HepG2 (cell line): ENCODE results near the gene ENKUR. TPM values are rescaled to one million over a fixed set of nuclear protein-coding genes. Genes with fewer than 3 reads are reported as not detected.
A peak's percentile ranks its signal among the peaks of the same experiment; 100 is the strongest.

Experiments used
- ATAC-seq: fragments of 200-7000 bp; cut with Tn5 transposase; 3 replicates; pipeline ENCODE4 v1.9.1; 2020; ENCODE audit warnings: mild to moderate bottlenecking, moderate library complexity
- BruUV-seq: library from RNA; stranded (reverse); fragments of 400-500 nt; replicated peaks from 2 replicates; lab custom pipeline; 2021; lab: Mats Ljungman, UMichigan
- CTCF ChIA-PET: fragments of 300-600 bp; formaldehyde crosslinking; extraction: SDS; loops from one replicate; lab custom pipeline; 2021; ENCODE audit warnings: low total read pairs, inconsistent platforms, low intra/inter-chr PET ratio; lab: Yijun Ruan, JAX
- POLR2A ChIA-PET: fragments of 350-600 bp; sonication (Branson Sonifier 250); formaldehyde crosslinking; loops from one replicate; lab custom pipeline; 2020; ENCODE audit warnings: antibody characterized with exemption, inconsistent platforms; lab: Yijun Ruan, JAX
- DNase-seq: peaks from one replicate; pipeline ENCODE4 v3.0.0-alpha.2; 2015; ENCODE audit warnings: low spot score
- FAIRE-seq: peaks from 3 replicates; lab custom pipeline; 2011; peaks lifted over from hg19 to GRCh38; lab: Jason Lieb, UNC
- H2AFZ ChIP-seq: one replicate; pipeline ENCODE4 v1.6.1; 2011; ENCODE audit warnings: low read length, inconsistent platforms
- H3K27ac ChIP-seq: fragments of 300-600 bp; 3 replicates; pipeline ENCODE4 v1.8.0; 2011; ENCODE audit warnings: mixed run types, mild to moderate bottlenecking, mixed read lengths, low read length, inconsistent platforms; ENCODE audit not compliant: insufficient read depth; ENCODE audit errors: extremely low read length
- H3K27me3 ChIP-seq, 2 experiments: fragments of 200-600 bp in 1 of 2; 2 replicates in 1 of 2; 3 replicates in 1 of 2; pipeline versions ENCODE4 v1.6.0 to v1.8.0; 2011; ENCODE audit warnings: low read length in 2 of 2, mild to moderate bottlenecking in 2 of 2, moderate library complexity in 2 of 2, inconsistent platforms in 1 of 2; ENCODE audit not compliant: insufficient read depth in 2 of 2, control insufficient read depth in 1 of 2
- H3K36me3 ChIP-seq, 2 experiments: fragments of 200-600 bp in 1 of 2; replicated peaks in 1 of 2; 2 replicates in 1 of 2; 3 replicates in 1 of 2; pipeline versions ENCODE4 v1.5.1 to v1.8.0; 2011; ENCODE audit warnings: low read length in 2 of 2, inconsistent platforms in 1 of 2; ENCODE audit not compliant: insufficient read depth in 2 of 2, control insufficient read depth in 1 of 2
- H3K4me1 ChIP-seq: 2 replicates; pipeline ENCODE4 v1.5.1; 2012; ENCODE audit warnings: low read length, inconsistent platforms; ENCODE audit not compliant: insufficient read depth
- H3K4me2 ChIP-seq: 2 replicates; pipeline ENCODE4 v1.6.0; 2011; ENCODE audit warnings: low read depth, low read length, inconsistent platforms
- H3K4me3 ChIP-seq, 3 experiments: fragments of 200-600 bp in 1 of 3; sonication (generic), shearing (Covaris generic) in 1 of 3; replicated peaks in 1 of 3; 2 replicates each; pipeline ENCODE4 v1.5.1; 2011 to 2016; ENCODE audit warnings: low read length in 3 of 3, inconsistent platforms in 2 of 3, low read depth in 2 of 3, mild to moderate bottlenecking in 2 of 3, control low read depth in 1 of 3, mixed read lengths in 1 of 3; ENCODE audit not compliant: insufficient read depth in 1 of 3
- H3K79me2 ChIP-seq: one replicate; pipeline ENCODE4 v1.6.1; 2011; ENCODE audit warnings: low read length, inconsistent platforms; ENCODE audit not compliant: insufficient read depth
- H3K9ac ChIP-seq: 2 replicates; pipeline ENCODE4 v1.6.0; 2011; ENCODE audit warnings: mild to moderate bottlenecking, low read depth, low read length, inconsistent platforms; ENCODE audit not compliant: insufficient read depth
- H3K9me3 ChIP-seq: 2 replicates; pipeline ENCODE4 v1.5.1; 2012; ENCODE audit warnings: mild to moderate bottlenecking, low read length
- H4K20me1 ChIP-seq: 2 replicates; pipeline ENCODE4 v1.6.0; 2011; ENCODE audit warnings: inconsistent platforms, mild to moderate bottlenecking, low read length, moderate library complexity; ENCODE audit not compliant: insufficient read depth
- EHMT2 ChIP-seq: fragments of 200-600 bp; sonication (generic); IDR thresholded peaks from 2 replicates; pipeline ENCODE4 v1.7.0; 2017; ENCODE audit warnings: antibody characterized with exemption, low read depth, low read length, borderline replicate concordance
- ELF1 ChIP-seq: sonication (generic); formaldehyde crosslinking; IDR thresholded peaks from 2 replicates; pipeline ENCODE4 v1.4.0; 2020; ENCODE audit warnings: missing genetic modification reagents
- GATAD1 ChIP-seq: IDR thresholded peaks from 2 replicates; pipeline ENCODE4 v1.6.1; 2016; ENCODE audit warnings: missing genetic modification reagents, missing compliant biosample characterization
- KDM3A ChIP-seq: IDR thresholded peaks from 2 replicates; pipeline ENCODE4 v1.6.1; 2018; ENCODE audit warnings: low read depth, missing compliant biosample characterization
- PHF20 ChIP-seq: sonication (generic); formaldehyde crosslinking; IDR thresholded peaks from 2 replicates; pipeline ENCODE4 v1.5.0; 2020; ENCODE audit warnings: mild to moderate bottlenecking, missing genetic modification reagents
- STAT5B ChIP-seq: sonication (generic); formaldehyde crosslinking; IDR thresholded peaks from 2 replicates; pipeline ENCODE4 v1.4.0; 2020; ENCODE audit warnings: missing genetic modification reagents
- TMF1 ChIP-seq: sonication (generic); formaldehyde crosslinking; IDR thresholded peaks from 2 replicates; pipeline ENCODE4 v1.8.1; 2022; ENCODE audit warnings: low read depth, missing genetic modification reagents
- ZNF296 ChIP-seq: sonication (generic); formaldehyde crosslinking; conservative IDR thresholded peaks from 2 replicates; pipeline ENCODE4 v1.5.0; 2020; ENCODE audit warnings: mild to moderate bottlenecking, missing genetic modification reagents
- ZNF337 ChIP-seq: sonication (generic); formaldehyde crosslinking; IDR thresholded peaks from 2 replicates; pipeline ENCODE4 v1.5.1; 2020; ENCODE audit warnings: missing genetic modification reagents, low read depth, mild to moderate bottlenecking, borderline replicate concordance
- ZNF678 ChIP-seq: sonication (generic); formaldehyde crosslinking; IDR thresholded peaks from 2 replicates; pipeline ENCODE4 v1.4.0; 2020; ENCODE audit warnings: mild to moderate bottlenecking, missing genetic modification reagents
- WGBS: methylation state at CpG from one replicate; pipeline ENCODE4 v1.1.6; 2017; ENCODE audit warnings: low lambda C conversion rate; 5-methylcytosine and 5-hydroxymethylcytosine counted together
- in situ Hi-C: cut with HindIII; loops from 2 replicates; pipeline ENCODE4 v1.10.0; 2017; ENCODE audit warnings: low pct_unique_long_range_greater_than_20kb; ENCODE audit not compliant: extremely low pct_ligation_motif_present
- intact Hi-C: fragments of 100-400 bp; cut with micrococcal nuclease; formaldehyde crosslinking; loops from one replicate; pipeline ENCODE4 v1.10.0; 2022; ENCODE audit not compliant: unreplicated experiment
- polyA plus RNA-seq, 8 experiments: library from polyadenylated mRNA; depleted of rRNA in 3 of 8; stranded (reverse) in 7 of 8; unstranded in 1 of 8; fragments of >200 nt; fragmentation: Illumina TruSeq in 4 of 8; extraction: Trizol in 4 of 8; gene quantifications; 2 replicates each; pipeline versions ENCODE4 v1.2.1 to v1.2.3, GENCODE V29; 2011 to 2016; ENCODE audit warnings: low read depth in 4 of 8, missing spikeins in 1 of 8, mixed read lengths in 1 of 8; ENCODE audit not compliant: insufficient read depth in 1 of 8
- total RNA-seq, 5 experiments: library from RNA; depleted of rRNA; stranded (reverse); fragments of >200 nt; fragmentation: Illumina TruSeq; extraction: Trizol; gene quantifications; 2 replicates each; pipeline ENCODE4 v1.2.3, GENCODE V29; 2016; ENCODE audit warnings: low read depth in 1 of 5
- TF ChIP-seq, protein P1 (sequence below): sonication (generic); formaldehyde crosslinking; IDR thresholded peaks from 2 replicates; pipeline ENCODE4 v1.4.0; 2020; ENCODE audit warnings: missing genetic modification reagents, low read depth, mild to moderate bottlenecking, borderline replicate concordance
- TF ChIP-seq, protein P2 (sequence below): sonication (generic); formaldehyde crosslinking; IDR thresholded peaks from 2 replicates; pipeline ENCODE4 v1.4.0; 2020; ENCODE audit warnings: missing genetic modification reagents
- TF ChIP-seq, protein P3 (sequence below): sonication (generic); formaldehyde crosslinking; IDR thresholded peaks from 2 replicates; pipeline ENCODE4 v1.5.0; 2020; ENCODE audit warnings: missing genetic modification reagents

The ENKUR gene
- total and polyA plus RNA-seq, 2 of the 13 experiments (the other 11 are each of a cell fraction or from before 2014, with no cell fraction given) = 0.15 TPM

DNA sequence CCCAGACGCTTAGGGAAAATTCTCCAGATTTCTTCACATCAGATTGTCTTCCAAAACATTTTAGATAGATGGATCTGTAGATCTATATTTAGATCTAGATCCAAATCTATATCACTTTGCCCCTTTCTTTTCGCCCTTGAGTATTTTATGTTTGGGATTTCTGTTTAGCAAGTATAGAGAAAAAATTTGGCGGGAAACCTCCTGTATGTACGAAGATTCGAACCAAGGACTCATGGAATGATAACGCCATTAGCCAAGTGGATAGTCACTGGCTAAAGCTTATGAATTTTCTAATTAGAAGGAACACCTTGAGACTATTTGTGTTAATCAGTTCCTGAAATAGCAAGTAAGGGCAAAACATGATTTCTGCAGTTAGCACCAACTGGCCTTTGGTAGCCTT lies 1.7 kb upstream of the ENKUR start:
- Histone ChIP-seq H3K4me1 (peaks cover 32% of the 10 kb centered on the region), H3K27me3 (no peaks in the 10 kb centered on the region), H3K9me3 (no peaks in the 10 kb centered on the region), H3K4me2 (peak overlapping the region; percentile 97), H2AFZ (no peak overlapping the region), H3K79me2 (no peaks in the 10 kb centered on the region), H3K36me3 (no peaks in the 10 kb centered on the region), H3K27ac (peak overlapping the region; percentile 100), H4K20me1 (no peaks in the 10 kb centered on the region), H3K9ac (peak overlapping the region; percentile 93), H3K4me3 (peak overlapping the region; percentile 64 to 84 (median 71); a peak in 5 of 6 replicates)
- 93% methylated on average over 6 of the region's 6 CpGs for WGBS
- in situ Hi-C loops = loop anchor here (5.0 to 10.0 kb wide), 2 partner anchors 45 to 293 kb away; partner anchors contain the start of gene ARHGAP21
- intact Hi-C loops = loop anchor here (2.0 to 5.0 kb wide), 4 partner anchors 45 to 375 kb away; partner anchors contain the start of gene ARHGAP21
- BruUV-seq = no TSS peak
- TF ChIP-seq KDM3A (CRISPR knock-in tag) (no peak), EHMT2 (0 out of 2 replicates have a peak, but pooled peaks have one; percentile 17)
- TF ChIP-seq, protein P1, sequence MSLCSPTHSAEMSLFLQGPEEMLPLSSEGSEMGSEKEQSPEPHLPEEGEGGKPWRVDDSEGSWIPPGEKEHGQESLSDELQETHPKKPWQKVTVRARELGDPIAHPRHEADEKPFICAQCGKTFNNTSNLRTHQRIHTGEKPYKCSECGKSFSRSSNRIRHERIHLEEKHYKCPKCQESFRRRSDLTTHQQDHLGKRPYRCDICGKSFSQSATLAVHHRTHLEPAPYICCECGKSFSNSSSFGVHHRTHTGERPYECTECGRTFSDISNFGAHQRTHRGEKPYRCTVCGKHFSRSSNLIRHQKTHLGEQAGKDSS = no peak
- TF ChIP-seq, protein P2, sequence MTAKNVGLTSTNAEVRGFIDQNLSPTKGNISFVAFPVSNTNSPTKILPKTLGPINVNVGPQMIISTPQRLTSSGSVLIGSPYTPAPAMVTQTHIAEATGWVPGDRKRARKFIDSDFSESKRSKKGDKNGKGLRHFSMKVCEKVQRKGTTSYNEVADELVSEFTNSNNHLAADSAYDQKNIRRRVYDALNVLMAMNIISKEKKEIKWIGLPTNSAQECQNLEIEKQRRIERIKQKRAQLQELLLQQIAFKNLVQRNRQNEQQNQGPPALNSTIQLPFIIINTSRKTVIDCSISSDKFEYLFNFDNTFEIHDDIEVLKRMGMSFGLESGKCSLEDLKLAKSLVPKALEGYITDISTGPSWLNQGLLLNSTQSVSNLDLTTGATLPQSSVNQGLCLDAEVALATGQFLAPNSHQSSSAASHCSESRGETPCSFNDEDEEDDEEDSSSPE (CRISPR knock-in tag) = 0 out of 2 replicates have a peak, but pooled peaks have one; percentile 29
- no peak for ATAC-seq
- ChIA-PET CTCF (no interaction called here), POLR2A (interaction anchor here (2.5 kb wide), 1 partner anchor 63 kb away, joined by 35 read pairs; no protein-coding TSS in a partner anchor)
- DNase-seq = no peak
- FAIRE-seq = no peak

DNA sequence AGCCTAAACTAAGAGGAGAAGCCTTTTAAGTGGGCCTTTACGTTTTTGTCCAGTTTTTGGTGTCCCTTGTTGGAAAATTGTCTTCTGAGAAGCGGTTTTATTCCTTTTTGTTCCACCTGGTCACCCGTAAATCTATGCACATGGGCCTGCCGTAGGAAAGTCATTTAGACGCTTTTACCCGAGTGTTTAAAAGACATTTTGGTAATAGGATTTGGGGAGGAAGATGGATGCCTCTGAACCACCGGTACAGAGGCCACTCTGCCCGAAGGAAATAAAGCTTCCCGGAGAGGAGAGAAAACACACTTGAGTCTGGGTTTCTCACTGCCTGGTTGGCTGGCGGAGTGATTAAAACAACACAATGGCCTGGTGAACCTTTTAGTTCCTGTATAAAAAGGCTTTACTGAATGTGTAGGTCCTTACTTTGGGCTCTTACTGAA lies 1.2 kb upstream of the ENKUR start:
- Histone ChIP-seq H3K4me3 (peak overlapping the region; percentile 64 to 84 (median 71)), H3K4me2 (peak overlapping the region; percentile 97), H3K36me3 (no peaks in the 10 kb centered on the region), H3K79me2 (no peaks in the 10 kb centered on the region), H3K9me3 (no peaks in the 10 kb centered on the region), H3K27me3 (no peaks in the 10 kb centered on the region), H3K4me1 (peaks cover 32% of the 10 kb centered on the region), H4K20me1 (no peaks in the 10 kb centered on the region), H2AFZ (peak overlapping the region; percentile 61), H3K9ac (peak overlapping the region; percentile 93), H3K27ac (peak overlapping the region; percentile 100)
- WGBS = 2% methylated on average over 10 of the region's 10 CpGs
- ChIA-PET POLR2A (interaction anchor here (1.3 to 2.5 kb wide), 4 partner anchors 7 to 63 kb away, joined by 4 to 35 read pairs (median 12); no protein-coding TSS in a partner anchor), CTCF (no interaction called here)
- ATAC-seq (no peak), DNase-seq (no peak), FAIRE-seq (no peak)
- intact Hi-C loops (loop anchor here (2.0 to 5.0 kb wide), 4 partner anchors 45 to 374 kb away; partner anchors contain the start of gene ARHGAP21), in situ Hi-C loops (loop anchor here (5.0 to 10.0 kb wide), 2 partner anchors 45 to 292 kb away; partner anchors contain the start of gene ARHGAP21)
- BruUV-seq = TSS peak; percentile 86
- TF ChIP-seq ELF1 (CRISPR knock-in tag) (peak; percentile 31; the same call in 1 of the 2 replicates), STAT5B (CRISPR knock-in tag) (0 out of 2 replicates have a peak, but pooled peaks have one; percentile 2), ZNF296 (CRISPR knock-in tag) (no peak), TMF1 (CRISPR knock-in tag) (no peak), ZNF337 (CRISPR knock-in tag) (0 out of 2 replicates have a peak, but pooled peaks have one; percentile 1), PHF20 (CRISPR knock-in tag) (no peak), GATAD1 (CRISPR knock-in tag) (0 out of 2 replicates have a peak, but pooled peaks have one; percentile 7), ZNF678 (CRISPR knock-in tag) (no peak)
- TF ChIP-seq, protein P3, sequence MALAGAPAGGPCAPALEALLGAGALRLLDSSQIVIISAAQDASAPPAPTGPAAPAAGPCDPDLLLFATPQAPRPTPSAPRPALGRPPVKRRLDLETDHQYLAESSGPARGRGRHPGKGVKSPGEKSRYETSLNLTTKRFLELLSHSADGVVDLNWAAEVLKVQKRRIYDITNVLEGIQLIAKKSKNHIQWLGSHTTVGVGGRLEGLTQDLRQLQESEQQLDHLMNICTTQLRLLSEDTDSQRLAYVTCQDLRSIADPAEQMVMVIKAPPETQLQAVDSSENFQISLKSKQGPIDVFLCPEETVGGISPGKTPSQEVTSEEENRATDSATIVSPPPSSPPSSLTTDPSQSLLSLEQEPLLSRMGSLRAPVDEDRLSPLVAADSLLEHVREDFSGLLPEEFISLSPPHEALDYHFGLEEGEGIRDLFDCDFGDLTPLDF (CRISPR knock-in tag) = peak; percentile 2; the same call in 1 of the 2 replicates
